Femur (tissue), 1 donor: ENCODE measurements around the gene PPM1H.
"Not testable (repeated sequence)": the region's sequence is repeated elsewhere in the genome, so short reads cannot be mapped to it uniquely, and the experiment has no call there.

Source experiments
- DNase-seq: peaks from one replicate; pipeline ENCODE4 v3.0.0-alpha.2; 2017

Gene PPM1H

GRCh38 chr12:62761658-62762057 lies 173.3 kb downstream of the PPM1H start:
- DNase-seq: no peak

- DNase-seq: no peak
Measured at GRCh38 chr12:62760779-62761178, 174.2 kb downstream of the PPM1H start.

- not testable (repeated sequence) for DNase-seq
Measured at GRCh38 chr12:62760341-62760740, 174.6 kb downstream of the PPM1H start.

GRCh38 chr12:62758216-62758615 lies 176.7 kb downstream of the PPM1H start:
- no peak for DNase-seq

GRCh38 chr12:62757048-62757447 lies 177.9 kb downstream of the PPM1H start:
- no peak for DNase-seq

- DNase-seq: no peak
Measured at GRCh38 chr12:62754706-62755105, 180.2 kb downstream of the PPM1H start.

GRCh38 chr12:62751810-62752155 lies 183.2 kb downstream of the PPM1H start:
- no peak for DNase-seq

- no peak for DNase-seq
Measured at GRCh38 chr12:62750941-62751809, 183.8 kb downstream of the PPM1H start.

- no peak for DNase-seq
Measured at GRCh38 chr12:62749586-62749985, 185.4 kb downstream of the PPM1H start.

GRCh38 chr12:62748941-62749468 lies 185.9 kb downstream of the PPM1H start:
- DNase-seq: no peak

GRCh38 chr12:62744551-62744950 lies 190.4 kb downstream of the PPM1H start:
- DNase-seq: peak; percentile 59

- no peak for DNase-seq
Measured at GRCh38 chr12:62739266-62740015, 195.5 kb downstream of the PPM1H start.

- no peak for DNase-seq
Measured at GRCh38 chr12:62738616-62739015, 196.3 kb downstream of the PPM1H start.

GRCh38 chr12:62738105-62738504 lies 196.8 kb downstream of the PPM1H start:
- DNase-seq: no peak

GRCh38 chr12:62737615-62738014 lies 197.3 kb downstream of the PPM1H start:
- no peak for DNase-seq

GRCh38 chr12:62737188-62737587 lies 197.8 kb downstream of the PPM1H start:
- DNase-seq: no peak

GRCh38 chr12:62736596-62736995 lies 198.4 kb downstream of the PPM1H start:
- DNase-seq: no peak

GRCh38 chr12:62732861-62733427 lies 202.0 kb downstream of the PPM1H start:
- no peak for DNase-seq

- peak; percentile 34 for DNase-seq
Measured at GRCh38 chr12:62731055-62731820, 203.7 kb downstream of the PPM1H start.

- DNase-seq: no peak
Measured at GRCh38 chr12:62730649-62731048, 204.3 kb downstream of the PPM1H start.

- DNase-seq: not testable (repeated sequence)
Measured at GRCh38 chr12:62729579-62730544, 205.1 kb downstream of the PPM1H start.

- DNase-seq: no peak
Measured at GRCh38 chr12:62728741-62729140, 206.2 kb downstream of the PPM1H start.
